ENCODE results near the gene IL1A. TPM values are rescaled to one million over a fixed set of nuclear protein-coding genes. Genes with fewer than 3 reads are reported as not detected.
A peak's percentile ranks its signal among the peaks of the same experiment; 100 is the strongest.

IL1A gene
- total and polyA plus RNA-seq, 4 donors: 1.1 to 15.5 (median 2.4) TPM

GRCh38 chr2:112814278-112814677, 30.0 kb upstream of the IL1A start:
- Histone ChIP-seq H3K9me3 (ENCODE audit: control insufficient read depth in 4 of 4, insufficient read depth in 3 of 4, low read length in 3 of 4) (no peaks in the 10 kb centered on the region), H3K4me1 (ENCODE audit: control insufficient read depth in 5 of 5, insufficient read depth in 5 of 5, low read length in 5 of 5) (peaks cover 7 to 33% (median 10%) of the 10 kb centered on the region in 5 donors), H3K4me3 (no peak overlapping the region), H3K27me3 (ENCODE audit: control insufficient read depth in 3 of 3, insufficient read depth in 3 of 3, low read length in 2 of 3) (no peaks in the 10 kb centered on the region), H3K9ac (ENCODE audit: insufficient read depth in 1 of 2, low read length in 2 of 2) (no peak overlapping the region), H3K36me3 (ENCODE audit: control insufficient read depth in 4 of 4, insufficient read depth in 4 of 4, low read length in 4 of 4) (no peaks in the 10 kb centered on the region), H3K27ac (ENCODE audit: low read depth in 1 of 2, low read length in 1 of 2) (no peak overlapping the region)
- DNase-seq: no peak
- ATAC-seq (ENCODE audit: insufficient read depth, low FRiP score): no peak
- WGBS, 2 donors: 75 to 78% methylated on average over 2 of the region's 2 CpGs
- TF ChIP-seq CTCF (IDR thresholded peaks at IDR 0.05; ENCODE audit: control extremely low read depth, extremely low read depth): no peak

GRCh38 chr2:112813280-112813966, 29.1 kb upstream of the IL1A start:
- DNase-seq (no peak), ATAC-seq (ENCODE audit: insufficient read depth, low FRiP score) (no peak)
- no peak for TF ChIP-seq CTCF (IDR thresholded peaks at IDR 0.05; ENCODE audit: control extremely low read depth, extremely low read depth)
- 87 to 92% methylated on average over 10 of the region's 10 CpGs for WGBS, 2 donors
- no peak overlapping the region for H3K9ac ChIP-seq (ENCODE audit: insufficient read depth in 1 of 2, low read length in 2 of 2)
- no peaks in the 10 kb centered on the region for H3K9me3 ChIP-seq (ENCODE audit: control insufficient read depth in 4 of 4, insufficient read depth in 3 of 4, low read length in 3 of 4)
- peaks cover 7 to 36% (median 10%) of the 10 kb centered on the region in 5 donors for H3K4me1 ChIP-seq (ENCODE audit: control insufficient read depth in 5 of 5, insufficient read depth in 5 of 5, low read length in 5 of 5)
- no peak overlapping the region for H3K27ac ChIP-seq (ENCODE audit: low read depth in 1 of 2, low read length in 1 of 2)
- no peak overlapping the region for H3K4me3 ChIP-seq
- no peaks in the 10 kb centered on the region for H3K36me3 ChIP-seq (ENCODE audit: control insufficient read depth in 4 of 4, insufficient read depth in 4 of 4, low read length in 4 of 4)
- no peaks in the 10 kb centered on the region for H3K27me3 ChIP-seq (ENCODE audit: control insufficient read depth in 3 of 3, insufficient read depth in 3 of 3, low read length in 2 of 3)

- Histone ChIP-seq H3K27me3 (ENCODE audit: control insufficient read depth in 3 of 3, insufficient read depth in 3 of 3, low read length in 2 of 3) (no peaks in the 10 kb centered on the region), H3K4me1 (ENCODE audit: control insufficient read depth in 5 of 5, insufficient read depth in 5 of 5, low read length in 5 of 5) (peaks cover 7 to 30% (median 10%) of the 10 kb centered on the region in 5 donors), H3K9me3 (ENCODE audit: control insufficient read depth in 4 of 4, insufficient read depth in 3 of 4, low read length in 3 of 4) (no peaks in the 10 kb centered on the region), H3K4me3 (no peak overlapping the region), H3K36me3 (ENCODE audit: control insufficient read depth in 4 of 4, insufficient read depth in 4 of 4, low read length in 4 of 4) (no peaks in the 10 kb centered on the region), H3K27ac (ENCODE audit: low read depth in 1 of 2, low read length in 1 of 2) (no peak overlapping the region), H3K9ac (ENCODE audit: insufficient read depth in 1 of 2, low read length in 2 of 2) (no peak overlapping the region)
- ATAC-seq (ENCODE audit: insufficient read depth, low FRiP score): no peak
- peak in 1 of 3 donors; percentile 49 for DNase-seq
- 58 to 73% methylated on average over 14 of the region's 14 CpGs for WGBS, 2 donors
- TF ChIP-seq CTCF (IDR thresholded peaks at IDR 0.05; ENCODE audit: control extremely low read depth, extremely low read depth): no peak
Observed at GRCh38 chr2:112812318-112813267, 28.3 kb upstream of the IL1A start.
